Cardiac muscle cell (in vitro differentiated cells and primary cell): ENCODE data around the gene HNRNPL. TPM values are rescaled to one million over a fixed set of nuclear protein-coding genes. Genes with fewer than 3 reads are reported as not detected.
"Not testable (repeated sequence)": the region's sequence is repeated elsewhere in the genome, so short reads cannot be mapped to it uniquely, and the experiment has no call there.

Source experiments
- DNase-seq, 2 donors: peaks; one replicate each; pipeline versions ENCODE4 v3.0.0 to v3.0.0-alpha.2; 2010 to 2017; ENCODE audit warnings: low read depth in 1 of 2, low spot score in 1 of 2
- H3K27ac ChIP-seq: fragments of 200-600 bp; sonication (generic); 2 replicates; pipeline ENCODE4 v1.5.1; 2016
- H3K27me3 ChIP-seq: fragments of 200-600 bp; sonication (generic); 2 replicates; pipeline ENCODE4 v1.6.0; 2016; ENCODE audit warnings: control low read depth
- H3K36me3 ChIP-seq: fragments of 200-600 bp; sonication (generic); 2 replicates; pipeline ENCODE4 v1.5.1; 2016; ENCODE audit warnings: control low read depth
- H3K4me1 ChIP-seq: fragments of 200-600 bp; sonication (generic); 2 replicates; pipeline ENCODE4 v1.8.1; 2017; ENCODE audit warnings: low read depth, mild to moderate bottlenecking, mixed run types
- H3K4me3 ChIP-seq: fragments of 200-600 bp; sonication (generic); 2 replicates; pipeline ENCODE4 v1.5.1; 2016; ENCODE audit warnings: mild to moderate bottlenecking
- H3K9me3 ChIP-seq: fragments of 200-600 bp; sonication (generic); 2 replicates; pipeline ENCODE4 v1.5.1; 2017; ENCODE audit warnings: low read depth, mild to moderate bottlenecking, control low read depth
- CTCF ChIP-seq: IDR thresholded peaks from 2 replicates; pipeline ENCODE4 v1.5.1; 2012; ENCODE audit warnings: low read depth, mild to moderate bottlenecking, low read length
- polyA plus RNA-seq: library from polyadenylated mRNA; unstranded; fragments of >200 nt; fragmentation: Nextera tagmentation; extraction: Ambion mirVana; gene quantifications from 2 replicates; pipeline ENCODE4 v1.2.1, GENCODE V29; 2016
- total RNA-seq: library from RNA; depleted of rRNA; stranded (reverse); fragments of >200 nt; gene quantifications from 2 replicates; pipeline ENCODE4 v1.2.3, GENCODE V29; 2016

HNRNPL gene
- total and polyA plus RNA-seq, 2 experiments from 2014 or later, result 240 to 326 TPM

GRCh38 chr19:38891771-38892170, 42.0 kb upstream of the HNRNPL start:
- TF ChIP-seq CTCF, result no peak
- H3K27ac ChIP-seq, result no peak overlapping the region
- DNase-seq, result no peak
- H3K4me1 ChIP-seq, result no peaks in the 10 kb centered on the region
- H3K9me3 ChIP-seq, result no peaks in the 10 kb centered on the region
- H3K4me3 ChIP-seq, result no peak overlapping the region
- H3K36me3 ChIP-seq, result no peaks in the 10 kb centered on the region
- peaks cover 6% of the 10 kb centered on the region for H3K27me3 ChIP-seq

GRCh38 chr19:38890686-38891085, 40.9 kb upstream of the HNRNPL start:
- Histone ChIP-seq H3K36me3 (no peaks in the 10 kb centered on the region), H3K4me3 (no peak overlapping the region), H3K4me1 (peaks cover 6% of the 10 kb centered on the region), H3K27me3 (no peaks in the 10 kb centered on the region), H3K9me3 (no peaks in the 10 kb centered on the region), H3K27ac (no peak overlapping the region)
- no peak for DNase-seq
- TF ChIP-seq CTCF, result no peak

- no peak for TF ChIP-seq CTCF
- Histone ChIP-seq H3K4me1 (peaks cover 6% of the 10 kb centered on the region), H3K36me3 (no peaks in the 10 kb centered on the region), H3K27me3 (no peaks in the 10 kb centered on the region), H3K4me3 (no peak overlapping the region), H3K27ac (no peak overlapping the region), H3K9me3 (no peaks in the 10 kb centered on the region)
- no peak for DNase-seq
Measured at GRCh38 chr19:38889803-38890202, 40.0 kb upstream of the HNRNPL start.

GRCh38 chr19:38888876-38889275, 39.1 kb upstream of the HNRNPL start:
- H3K27ac ChIP-seq, result no peak overlapping the region
- no peak overlapping the region for H3K4me3 ChIP-seq
- peaks cover 6% of the 10 kb centered on the region for H3K4me1 ChIP-seq
- no peak for DNase-seq
- no peaks in the 10 kb centered on the region for H3K36me3 ChIP-seq
- no peaks in the 10 kb centered on the region for H3K9me3 ChIP-seq
- TF ChIP-seq CTCF, result no peak
- H3K27me3 ChIP-seq, result no peaks in the 10 kb centered on the region

GRCh38 chr19:38884691-38885090, 34.9 kb upstream of the HNRNPL start:
- not testable (repeated sequence) for H3K27ac ChIP-seq, H3K4me3 ChIP-seq, H3K9me3 ChIP-seq, DNase-seq, H3K27me3 ChIP-seq, H3K4me1 ChIP-seq, H3K36me3 ChIP-seq

- no peak for DNase-seq
- Histone ChIP-seq H3K9me3 (no peaks in the 10 kb centered on the region), H3K4me3 (no peak overlapping the region), H3K4me1 (peaks cover 8% of the 10 kb centered on the region), H3K36me3 (no peaks in the 10 kb centered on the region), H3K27me3 (no peaks in the 10 kb centered on the region), H3K27ac (no peak overlapping the region)
- no peak for TF ChIP-seq CTCF
Measured at GRCh38 chr19:38883286-38883685, 33.5 kb upstream of the HNRNPL start.
